OCI-LY1 (cell line): ENCODE results near the gene RC3H2.

Experiments
- H2AFZ ChIP-seq: fragments of 200-600 bp; sonication (generic), shearing (Covaris generic); 2 replicates; pipeline ENCODE4 v1.6.0; 2014; ENCODE audit warnings: antibody characterized with exemption, mild to moderate bottlenecking, low read length
- H3F3A ChIP-seq: fragments of 200-600 bp; sonication (generic), shearing (Covaris generic); 2 replicates; pipeline ENCODE4 v1.6.0; 2014; ENCODE audit warnings: mild to moderate bottlenecking, antibody characterized with exemption, low read length, moderate library complexity; ENCODE audit not compliant: insufficient read depth
- H3K27ac ChIP-seq: fragments of 200-600 bp; sonication (generic); 2 replicates; pipeline ENCODE4 v1.5.1; 2014; ENCODE audit warnings: low read length, mixed run types, mild to moderate bottlenecking, low read depth; ENCODE audit not compliant: poor library complexity, severe bottlenecking
- H3K27me3 ChIP-seq: fragments of 200-600 bp; sonication (generic); 2 replicates; pipeline ENCODE4 v1.6.0; 2014; ENCODE audit warnings: antibody characterized with exemption, mild to moderate bottlenecking, low read length, moderate library complexity; ENCODE audit not compliant: insufficient read depth
- H3K36me3 ChIP-seq: fragments of 200-600 bp; sonication (generic); 2 replicates; pipeline ENCODE4 v1.6.1; 2014; ENCODE audit warnings: mild to moderate bottlenecking, antibody characterized with exemption, low read length, moderate library complexity, mixed read lengths; ENCODE audit not compliant: insufficient read depth
- H3K4me1 ChIP-seq: fragments of 200-600 bp; sonication (generic); 2 replicates; pipeline ENCODE4 v1.5.1; 2014; ENCODE audit warnings: mild to moderate bottlenecking, low read length, moderate library complexity; ENCODE audit not compliant: insufficient read depth, severe bottlenecking
- H3K4me2 ChIP-seq: fragments of 200-600 bp; sonication (generic), shearing (Covaris generic); 2 replicates; pipeline ENCODE4 v1.6.1; 2014; ENCODE audit warnings: low read length
- H3K4me3 ChIP-seq: fragments of 200-600 bp; sonication (generic); 2 replicates; pipeline ENCODE4 v1.5.1; 2014; ENCODE audit warnings: low read length, low read depth, mild to moderate bottlenecking, mixed read lengths; ENCODE audit not compliant: poor library complexity, severe bottlenecking
- H3K79me2 ChIP-seq: fragments of 200-600 bp; shearing (Covaris generic); 2 replicates; pipeline ENCODE4 v1.6.1; 2016; ENCODE audit warnings: mixed run types, low read length, mixed read lengths; ENCODE audit not compliant: insufficient read depth
- H3K9ac ChIP-seq: fragments of 200-600 bp; sonication (generic), shearing (Covaris generic); 2 replicates; pipeline ENCODE4 v1.6.1; 2014; ENCODE audit warnings: mild to moderate bottlenecking, low read length, mixed read lengths
- H3K9me2 ChIP-seq: fragments of 200-600 bp; sonication (generic), shearing (Covaris generic); 2 replicates; pipeline ENCODE4 v1.6.1; 2014; ENCODE audit warnings: low read depth, mild to moderate bottlenecking, low read length, mixed read lengths
- H3K9me3 ChIP-seq: fragments of 200-600 bp; shearing (Covaris generic); 2 replicates; pipeline ENCODE4 v1.6.1; 2014; ENCODE audit warnings: low read length, mixed read lengths
- H4K20me1 ChIP-seq: fragments of 200-600 bp; sonication (generic), shearing (Covaris generic); 2 replicates; pipeline ENCODE4 v1.6.0; 2016; ENCODE audit warnings: mild to moderate bottlenecking, low read length; ENCODE audit not compliant: insufficient read depth
- EZH2 ChIP-seq: fragments of 200-600 bp; sonication (generic), shearing (Covaris generic); IDR thresholded peaks from 2 replicates; pipeline ENCODE4 v1.8.0; 2017; ENCODE audit warnings: borderline replicate concordance, mixed run types, mild to moderate bottlenecking, antibody characterized with exemption, low read length, moderate library complexity, mixed read lengths
- TF ChIP-seq, protein P1 (sequence below): fragments of 200-600 bp; sonication (generic), shearing (Covaris generic); IDR thresholded peaks from 2 replicates; pipeline ENCODE4 v1.5.1; 2017; ENCODE audit warnings: mild to moderate bottlenecking, antibody characterized with exemption, low read length, moderate library complexity, mixed read lengths

The RC3H2 gene

DNA sequence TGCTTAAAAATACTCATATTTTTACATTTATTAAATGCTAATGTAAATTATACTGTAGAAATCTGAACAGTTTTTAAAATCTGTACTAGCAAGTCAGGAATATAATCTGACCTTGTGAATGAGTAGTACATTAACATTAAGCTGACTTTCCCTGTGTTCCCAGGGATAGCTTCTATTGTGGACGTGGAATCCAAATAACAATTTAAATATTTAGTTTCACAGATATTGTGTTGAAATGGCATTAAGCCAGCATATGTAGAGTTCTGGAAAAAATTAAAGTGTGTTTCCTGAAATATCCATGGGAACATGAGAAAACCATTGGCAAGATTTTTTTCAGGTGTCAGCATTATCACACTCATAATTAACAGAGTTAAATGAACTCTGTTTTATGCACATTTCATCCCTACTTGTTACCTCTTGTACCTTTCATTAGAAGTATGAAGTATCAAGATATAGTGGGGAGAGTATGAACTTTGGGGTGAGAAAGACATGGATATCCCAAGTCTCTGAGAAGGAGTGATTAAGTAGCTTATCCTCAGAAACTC lies 41.4 kb upstream of the RC3H2 start:
- Histone ChIP-seq H3K27ac (no peak overlapping the region), H3K79me2 (peaks cover 94% of the 10 kb centered on the region), H3K36me3 (peaks cover 10% of the 10 kb centered on the region; the same call in 1 of the 2 replicates), H3K4me1 (peaks cover 28% of the 10 kb centered on the region), H3K9ac (no peak overlapping the region), H3F3A (no peaks in the 10 kb centered on the region), H3K9me2 (no peaks in the 10 kb centered on the region), H2AFZ (no peak overlapping the region), H3K27me3 (no peaks in the 10 kb centered on the region), H3K9me3 (no peaks in the 10 kb centered on the region), H3K4me3 (no peak overlapping the region), H3K4me2 (no peak overlapping the region), H4K20me1 (no peaks in the 10 kb centered on the region)
- TF ChIP-seq EZH2, result no peak
- TF ChIP-seq, protein P1, sequence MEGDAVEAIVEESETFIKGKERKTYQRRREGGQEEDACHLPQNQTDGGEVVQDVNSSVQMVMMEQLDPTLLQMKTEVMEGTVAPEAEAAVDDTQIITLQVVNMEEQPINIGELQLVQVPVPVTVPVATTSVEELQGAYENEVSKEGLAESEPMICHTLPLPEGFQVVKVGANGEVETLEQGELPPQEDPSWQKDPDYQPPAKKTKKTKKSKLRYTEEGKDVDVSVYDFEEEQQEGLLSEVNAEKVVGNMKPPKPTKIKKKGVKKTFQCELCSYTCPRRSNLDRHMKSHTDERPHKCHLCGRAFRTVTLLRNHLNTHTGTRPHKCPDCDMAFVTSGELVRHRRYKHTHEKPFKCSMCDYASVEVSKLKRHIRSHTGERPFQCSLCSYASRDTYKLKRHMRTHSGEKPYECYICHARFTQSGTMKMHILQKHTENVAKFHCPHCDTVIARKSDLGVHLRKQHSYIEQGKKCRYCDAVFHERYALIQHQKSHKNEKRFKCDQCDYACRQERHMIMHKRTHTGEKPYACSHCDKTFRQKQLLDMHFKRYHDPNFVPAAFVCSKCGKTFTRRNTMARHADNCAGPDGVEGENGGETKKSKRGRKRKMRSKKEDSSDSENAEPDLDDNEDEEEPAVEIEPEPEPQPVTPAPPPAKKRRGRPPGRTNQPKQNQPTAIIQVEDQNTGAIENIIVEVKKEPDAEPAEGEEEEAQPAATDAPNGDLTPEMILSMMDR, result no peak

DNA sequence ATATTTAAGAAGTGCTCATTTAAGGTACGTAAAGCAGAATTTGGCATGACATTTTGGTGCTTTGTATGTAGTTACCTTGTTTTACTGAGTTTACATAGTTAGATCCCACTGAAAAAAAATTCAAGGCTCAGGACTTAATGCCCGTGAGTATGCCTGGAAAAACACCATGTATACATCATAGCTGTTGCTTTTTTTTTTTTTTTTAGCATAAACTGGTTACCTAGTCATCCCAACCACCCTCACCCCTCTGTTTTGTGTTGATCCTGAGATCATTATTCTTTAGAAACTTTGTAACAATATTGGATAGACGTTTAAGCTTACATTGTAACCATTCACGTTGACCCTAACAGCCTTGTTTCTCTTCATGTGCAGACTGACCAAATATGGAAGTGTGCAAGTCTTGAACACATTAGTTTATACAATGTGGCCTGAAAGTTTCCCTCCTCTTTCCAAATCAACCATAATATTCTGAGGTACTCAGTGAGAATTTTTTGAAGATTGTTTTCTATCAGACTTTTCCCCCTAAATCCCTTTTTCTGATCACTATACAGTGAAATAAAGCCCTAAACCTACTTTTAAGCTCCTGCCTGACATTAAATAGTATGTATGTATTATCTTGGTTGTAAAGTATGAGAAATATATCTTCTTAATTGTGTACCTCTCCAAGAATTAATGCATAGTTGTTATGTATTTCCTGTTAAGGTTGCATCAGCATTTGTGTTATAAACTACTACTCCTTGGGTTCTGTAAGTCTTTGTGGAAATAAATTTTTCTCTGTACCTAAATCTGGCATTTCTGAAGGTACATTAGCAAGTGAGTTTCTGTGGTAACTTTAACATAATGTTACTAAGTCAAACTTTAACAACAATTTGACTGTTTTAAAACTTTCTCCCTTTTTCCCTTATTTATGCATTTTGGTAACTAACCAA lies 40.1 kb upstream of the RC3H2 start:
- TF ChIP-seq, protein P1, result no peak
- no peak for TF ChIP-seq EZH2

DNA sequence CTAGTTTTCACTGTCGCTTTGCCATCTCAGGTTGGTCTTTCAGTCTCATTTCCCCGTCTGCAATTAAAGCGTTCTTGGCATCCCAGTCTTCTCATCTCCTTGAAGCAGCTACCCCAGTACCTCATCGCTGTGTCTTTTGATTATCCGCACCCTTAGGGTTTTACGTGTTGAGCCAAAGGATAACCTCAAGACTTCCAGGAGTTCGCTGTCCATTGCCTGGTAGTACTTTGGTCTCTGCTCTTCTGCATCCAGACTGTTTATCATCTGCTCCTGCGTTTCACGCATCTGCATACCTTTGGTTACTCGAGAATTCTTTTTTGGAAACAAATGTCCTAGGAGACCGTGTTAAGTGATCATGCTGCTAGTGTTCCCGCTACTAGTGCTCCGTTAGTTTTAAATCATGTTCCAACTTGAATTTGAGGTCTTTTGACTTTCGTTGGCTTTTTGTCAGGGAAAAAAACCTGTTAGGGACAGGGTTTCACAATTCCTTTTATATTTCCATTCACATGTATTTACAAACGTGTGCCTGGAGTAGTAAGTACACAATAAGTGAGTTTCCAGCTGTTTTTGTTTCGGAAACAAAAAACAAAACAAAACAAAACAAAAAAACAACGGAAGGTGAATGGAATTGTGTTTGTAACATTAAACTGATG lies 36.5 kb upstream of the RC3H2 start:
- H3F3A ChIP-seq, result no peaks in the 10 kb centered on the region; the same call in 1 of the 2 replicates
- peak overlapping the region; percentile 88 for H3K4me3 ChIP-seq
- peak overlapping the region; percentile 76 for H3K9ac ChIP-seq
- peak overlapping the region; percentile 92 for H3K4me2 ChIP-seq
- H3K4me1 ChIP-seq, result peaks cover 37% of the 10 kb centered on the region
- no peaks in the 10 kb centered on the region for H3K9me2 ChIP-seq
- H3K79me2 ChIP-seq, result peaks cover 55% of the 10 kb centered on the region
- peaks cover 25% of the 10 kb centered on the region for H3K36me3 ChIP-seq
- no peaks in the 10 kb centered on the region for H3K27me3 ChIP-seq
- H2AFZ ChIP-seq, result no peak overlapping the region
- no peak for TF ChIP-seq EZH2
- TF ChIP-seq, protein P1, result no peak
- H3K27ac ChIP-seq, result peak overlapping the region; percentile 50
- H3K9me3 ChIP-seq, result no peaks in the 10 kb centered on the region
- H4K20me1 ChIP-seq, result no peaks in the 10 kb centered on the region

More for the DNA sequence above, 40.1 kb upstream of the RC3H2 start:
- Histone ChIP-seq H3K36me3 (peaks cover 10% of the 10 kb centered on the region; the same call in 1 of the 2 replicates), H4K20me1 (no peaks in the 10 kb centered on the region), H3K9ac (no peak overlapping the region), H3K4me3 (no peak overlapping the region), H3K9me2 (no peaks in the 10 kb centered on the region), H3K4me2 (no peak overlapping the region), H3K27ac (peak overlapping the region; percentile 43), H2AFZ (no peak overlapping the region), H3F3A (no peaks in the 10 kb centered on the region), H3K4me1 (peaks cover 31% of the 10 kb centered on the region), H3K27me3 (no peaks in the 10 kb centered on the region), H3K79me2 (peaks cover 85% of the 10 kb centered on the region), H3K9me3 (no peaks in the 10 kb centered on the region)
